Type B pancreatic cell (in vitro differentiated cells): Measurements from ENCODE around the gene SYVN1. TPM values are rescaled to one million over a fixed set of nuclear protein-coding genes. Genes with fewer than 3 reads are reported as not detected.

Experiments used
- DNase-seq: peaks from one replicate; pipeline ENCODE4 v3.0.0; 2021; ENCODE audit warnings: mixed read lengths; ENCODE audit not compliant: unreplicated experiment; ENCODE audit errors: extremely low spot score
- H3K27ac Mint-ChIP-seq: 2 replicates; pipeline ENCODE4 v1.8.0; 2021; ENCODE audit warnings: mild to moderate bottlenecking, mixed read lengths
- H3K27me3 Mint-ChIP-seq: 2 replicates; pipeline ENCODE4 v1.8.0; 2021; ENCODE audit warnings: mixed read lengths
- H3K36me3 Mint-ChIP-seq: 2 replicates; pipeline ENCODE4 v1.8.0; 2021; ENCODE audit warnings: mixed read lengths
- H3K4me1 Mint-ChIP-seq: one replicate; pipeline ENCODE4 v1.8.0; 2021; ENCODE audit warnings: mixed read lengths; ENCODE audit not compliant: unreplicated experiment
- H3K4me3 Mint-ChIP-seq: 2 replicates; pipeline ENCODE4 v1.8.0; 2021; ENCODE audit warnings: mild to moderate bottlenecking, mixed read lengths
- H3K9me3 Mint-ChIP-seq: 2 replicates; pipeline ENCODE4 v1.8.0; 2021; ENCODE audit warnings: mixed read lengths
- total RNA-seq: library from RNA; stranded (reverse); gene quantifications from 2 replicates; pipeline ENCODE4 v1.2.1, GENCODE V29; 2021; ENCODE audit warnings: low replicate concordance
- TF ChIP-seq, protein P1 (sequence below): fragments of 200-600 bp; sonication (generic); conservative IDR thresholded peaks from 2 replicates; pipeline ENCODE4 v1.5.0; 2021; ENCODE audit warnings: antibody characterized with exemption, mild to moderate bottlenecking

Gene SYVN1
- total RNA-seq, 1 donor from 2014 or later: 50.6 TPM

DNA sequence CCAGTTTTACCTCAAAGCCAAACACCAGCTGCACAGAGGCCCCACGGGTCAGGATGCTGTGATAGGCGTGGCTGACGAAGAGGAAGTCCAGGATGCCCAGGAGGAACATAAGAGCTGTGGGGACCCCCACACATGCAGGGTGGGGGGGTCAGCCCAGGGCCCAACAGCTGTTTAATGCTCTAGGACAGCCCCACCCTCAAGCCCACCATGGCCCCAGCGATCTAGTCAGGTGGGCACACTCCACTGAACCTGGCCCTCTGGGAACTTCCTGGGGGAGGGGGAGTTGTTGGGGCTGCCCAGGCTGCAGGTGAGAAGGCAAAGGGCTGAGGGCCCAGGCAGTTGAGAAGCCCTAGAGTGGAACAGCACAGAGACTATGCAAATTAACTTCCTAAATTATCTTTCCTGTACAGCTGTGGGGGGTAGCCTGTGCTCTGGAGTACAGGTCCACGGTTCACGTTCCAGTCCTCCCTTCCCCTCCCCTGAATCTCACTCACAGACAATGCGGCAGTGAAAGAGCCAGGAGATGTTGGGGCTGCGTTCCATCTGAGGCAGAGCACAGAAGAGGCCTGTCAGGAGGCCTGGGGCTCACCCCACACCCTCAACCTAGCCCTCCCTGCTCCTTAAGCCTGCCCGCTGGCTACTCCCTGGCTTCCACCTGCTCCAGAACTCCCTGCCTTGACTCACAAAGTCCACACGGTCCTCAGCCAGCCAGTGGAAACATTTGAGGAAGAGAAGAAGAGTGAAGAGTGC is 1.9 kb downstream of the SYVN1 start:
- TF ChIP-seq, protein P1, sequence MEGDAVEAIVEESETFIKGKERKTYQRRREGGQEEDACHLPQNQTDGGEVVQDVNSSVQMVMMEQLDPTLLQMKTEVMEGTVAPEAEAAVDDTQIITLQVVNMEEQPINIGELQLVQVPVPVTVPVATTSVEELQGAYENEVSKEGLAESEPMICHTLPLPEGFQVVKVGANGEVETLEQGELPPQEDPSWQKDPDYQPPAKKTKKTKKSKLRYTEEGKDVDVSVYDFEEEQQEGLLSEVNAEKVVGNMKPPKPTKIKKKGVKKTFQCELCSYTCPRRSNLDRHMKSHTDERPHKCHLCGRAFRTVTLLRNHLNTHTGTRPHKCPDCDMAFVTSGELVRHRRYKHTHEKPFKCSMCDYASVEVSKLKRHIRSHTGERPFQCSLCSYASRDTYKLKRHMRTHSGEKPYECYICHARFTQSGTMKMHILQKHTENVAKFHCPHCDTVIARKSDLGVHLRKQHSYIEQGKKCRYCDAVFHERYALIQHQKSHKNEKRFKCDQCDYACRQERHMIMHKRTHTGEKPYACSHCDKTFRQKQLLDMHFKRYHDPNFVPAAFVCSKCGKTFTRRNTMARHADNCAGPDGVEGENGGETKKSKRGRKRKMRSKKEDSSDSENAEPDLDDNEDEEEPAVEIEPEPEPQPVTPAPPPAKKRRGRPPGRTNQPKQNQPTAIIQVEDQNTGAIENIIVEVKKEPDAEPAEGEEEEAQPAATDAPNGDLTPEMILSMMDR: no peak
- Mint-ChIP-seq H3K36me3 (no peaks in the 10 kb centered on the region), H3K9me3 (no peaks in the 10 kb centered on the region), H3K4me3 (peak overlapping the region; percentile 97), H3K27ac (peak overlapping the region; percentile 100), H3K27me3 (no peaks in the 10 kb centered on the region), H3K4me1 (peaks cover 22% of the 10 kb centered on the region)
- DNase-seq: no peak

DNA sequence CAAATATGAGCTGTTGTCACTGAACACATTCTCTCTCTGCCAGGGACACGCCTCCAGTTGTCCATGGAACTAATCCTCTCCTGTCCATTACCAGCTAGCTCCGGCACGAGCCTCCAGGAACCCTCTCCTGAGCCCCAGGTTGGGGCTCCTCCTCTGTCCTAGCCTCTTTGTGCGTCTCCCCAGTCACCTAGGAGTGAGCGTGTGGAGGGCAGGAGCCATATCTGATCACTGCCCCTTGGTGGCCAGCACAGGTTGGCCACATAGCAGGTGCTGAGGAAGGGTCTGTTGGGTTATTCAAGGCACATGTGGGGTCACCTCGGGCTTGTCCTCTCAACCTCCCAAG is 2.5 kb downstream of the SYVN1 start:
- no peaks in the 10 kb centered on the region for H3K9me3 Mint-ChIP-seq
- H3K4me3 Mint-ChIP-seq: peak overlapping the region; percentile 25
- H3K36me3 Mint-ChIP-seq: no peaks in the 10 kb centered on the region
- TF ChIP-seq, protein P1: no peak
- DNase-seq: no peak
- H3K4me1 Mint-ChIP-seq: peaks cover 22% of the 10 kb centered on the region
- H3K27me3 Mint-ChIP-seq: no peaks in the 10 kb centered on the region
- no peak overlapping the region for H3K27ac Mint-ChIP-seq

DNA sequence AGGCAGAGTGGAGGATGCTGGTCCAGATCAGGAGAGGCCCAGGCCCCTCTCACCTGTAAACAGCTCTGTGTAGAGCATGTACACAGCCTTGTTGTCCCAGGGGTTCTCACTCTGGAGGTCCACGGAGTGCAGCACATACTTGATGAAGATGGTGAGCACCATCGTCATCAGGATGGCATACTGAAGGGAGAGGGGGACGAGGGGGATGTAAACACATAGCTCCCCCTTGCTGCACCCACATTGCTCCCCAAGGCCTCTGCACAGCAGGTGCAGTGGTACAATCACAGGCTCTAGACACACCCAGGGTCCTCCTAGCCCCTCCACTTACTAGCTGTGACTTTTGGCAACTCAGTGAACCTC is 2.9 kb downstream of the SYVN1 start:
- Mint-ChIP-seq H3K27ac (peak overlapping the region; percentile 85), H3K9me3 (no peaks in the 10 kb centered on the region), H3K27me3 (no peaks in the 10 kb centered on the region), H3K4me3 (peak overlapping the region; percentile 64), H3K36me3 (no peaks in the 10 kb centered on the region), H3K4me1 (peaks cover 22% of the 10 kb centered on the region)
- DNase-seq: no peak
- TF ChIP-seq, protein P1: no peak

DNA sequence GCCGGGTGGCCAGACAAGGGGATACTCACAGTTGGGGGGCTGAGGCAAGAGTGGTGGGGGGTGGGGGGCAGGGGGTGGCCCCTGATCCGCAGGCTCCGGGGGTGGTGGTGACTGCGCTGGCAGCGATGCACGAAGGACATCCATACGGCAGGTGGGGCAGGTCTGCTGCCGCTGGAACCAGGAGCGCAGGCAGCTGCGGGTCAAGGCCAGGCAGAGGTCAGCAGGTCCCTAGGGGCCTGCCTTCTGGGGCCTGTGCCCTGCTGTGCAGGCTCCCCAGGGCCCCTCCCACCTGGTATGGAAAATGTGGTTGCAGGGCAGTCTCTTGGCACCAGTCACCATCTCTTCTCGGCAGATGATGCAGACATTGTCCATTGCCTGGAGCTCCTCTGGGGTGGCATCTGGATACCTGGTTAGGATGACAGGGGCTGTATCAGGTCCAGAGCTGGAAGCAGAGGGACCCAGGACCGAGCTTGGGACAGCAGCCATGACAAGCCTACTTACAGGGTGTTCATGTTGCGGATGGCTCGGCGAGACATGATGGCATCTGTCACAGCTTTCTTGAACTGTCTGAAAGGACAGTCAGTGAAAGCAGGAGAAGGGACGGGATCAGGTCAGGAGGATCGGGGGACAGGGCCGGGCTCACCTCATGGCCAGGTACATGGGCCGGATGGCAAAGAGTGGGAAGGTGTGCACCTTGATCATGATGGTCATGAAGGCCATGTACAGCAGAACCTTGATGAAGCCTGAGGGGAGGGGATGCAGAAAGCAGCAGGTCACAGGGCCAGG is 3.5 kb downstream of the SYVN1 start:
- peak overlapping the region; percentile 85 for H3K27ac Mint-ChIP-seq
- peak overlapping the region; percentile 64 for H3K4me3 Mint-ChIP-seq
- no peak for DNase-seq
- TF ChIP-seq, protein P1: no peak
- H3K9me3 Mint-ChIP-seq: no peaks in the 10 kb centered on the region
- H3K36me3 Mint-ChIP-seq: no peaks in the 10 kb centered on the region
- H3K4me1 Mint-ChIP-seq: peaks cover 16% of the 10 kb centered on the region
- no peaks in the 10 kb centered on the region for H3K27me3 Mint-ChIP-seq

DNA sequence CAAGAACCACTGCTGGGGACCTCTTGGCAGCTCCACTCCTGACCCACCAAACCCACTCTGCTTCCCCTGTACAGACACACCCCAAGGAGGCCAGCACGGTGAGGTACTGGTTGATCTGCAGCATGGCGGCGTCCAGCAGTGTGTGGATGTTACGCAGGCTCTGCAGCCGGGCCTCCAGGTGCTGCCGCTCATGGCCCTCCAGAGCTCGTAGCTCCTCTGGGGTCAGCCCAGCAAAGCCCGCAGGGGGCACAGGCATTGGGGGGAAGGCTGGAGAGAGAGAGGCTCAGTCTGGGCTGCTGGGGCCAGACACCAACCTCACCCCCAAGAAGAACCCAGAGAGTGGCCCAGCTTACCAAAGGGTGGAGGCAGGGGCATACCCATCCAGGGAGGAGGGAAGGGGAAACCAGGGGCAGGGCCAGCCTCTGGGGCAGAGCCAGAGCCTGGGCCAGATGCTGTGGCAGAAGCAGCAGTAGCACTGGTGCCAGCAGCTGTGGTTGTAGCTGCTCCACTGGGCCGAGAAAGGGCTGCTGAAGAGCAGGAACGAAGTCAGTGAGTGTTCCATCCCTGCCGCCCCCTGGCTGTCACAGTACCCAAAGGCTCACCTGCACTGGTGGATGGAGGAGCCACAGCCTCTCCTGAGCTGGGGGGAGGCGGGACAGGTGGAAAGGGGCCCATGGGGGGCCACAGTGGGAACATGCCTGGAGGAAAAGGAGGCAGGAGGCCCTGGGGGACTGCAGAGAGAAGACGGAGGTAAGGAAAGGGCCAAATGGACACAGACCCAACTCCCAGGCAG is 4.5 kb downstream of the SYVN1 start:
- no peak for DNase-seq
- TF ChIP-seq, protein P1: no peak
- no peak overlapping the region for H3K4me3 Mint-ChIP-seq
- no peaks in the 10 kb centered on the region for H3K27me3 Mint-ChIP-seq
- H3K27ac Mint-ChIP-seq: no peak overlapping the region
- H3K36me3 Mint-ChIP-seq: no peaks in the 10 kb centered on the region
- no peaks in the 10 kb centered on the region for H3K9me3 Mint-ChIP-seq
- H3K4me1 Mint-ChIP-seq: peaks cover 8% of the 10 kb centered on the region
